H1 (cell line): ENCODE measurements around the gene LRP1-AS. TPM values are rescaled to one million over a fixed set of nuclear protein-coding genes. Genes with fewer than 3 reads are reported as not detected.

ENCODE experiments used
- CTCF ChIA-PET: fragments of 300-600 bp; sonication (Branson Sonifier 250); formaldehyde crosslinking; loops from one replicate; lab custom pipeline; 2021; ENCODE audit not compliant: partially characterized antibody; lab: Charles Lee
- POLR2A ChIA-PET: fragments of 300-600 bp; sonication (Branson Sonifier 250); formaldehyde crosslinking; loops from one replicate; lab custom pipeline; 2021; ENCODE audit warnings: inconsistent platforms; ENCODE audit not compliant: partially characterized antibody; lab: Charles Lee
- DNase-seq, 2 experiments: peaks; one replicate each; pipeline versions ENCODE4 v3.0.0 to v3.0.0-alpha.2; 2010 to 2022; ENCODE audit warnings: low spot score in 2 of 2, low read depth in 1 of 2, mixed read lengths in 1 of 2
- FAIRE-seq: peaks from 2 replicates; lab custom pipeline; 2011; peaks lifted over from hg19 to GRCh38; lab: Jason Lieb, UNC
- H2AFZ ChIP-seq: 2 replicates; pipeline ENCODE4 v1.8.1; 2012; ENCODE audit warnings: low read length, inconsistent platforms
- H2AK5ac ChIP-seq: 2 replicates; pipeline ENCODE4 v1.6.1; 2013; ENCODE audit warnings: low read depth, low read length
- H2BK120ac ChIP-seq: replicated peaks from 2 replicates; pipeline ENCODE3; 2013; ENCODE audit warnings: low read depth, low read length, inconsistent platforms
- H2BK12ac ChIP-seq: 2 replicates; pipeline ENCODE4 v1.6.1; 2013; ENCODE audit warnings: low read depth, low read length
- H2BK15ac ChIP-seq: 2 replicates; pipeline ENCODE4 v1.6.1; 2013; ENCODE audit warnings: low read length
- H2BK20ac ChIP-seq: 2 replicates; pipeline ENCODE4 v1.6.1; 2013; ENCODE audit warnings: low read length
- H2BK5ac ChIP-seq: 2 replicates; pipeline ENCODE4 v1.6.1; 2013; ENCODE audit warnings: low read depth, low read length
- H3K14ac ChIP-seq: 2 replicates; pipeline ENCODE4 v1.6.1; 2013; ENCODE audit warnings: inconsistent platforms; ENCODE audit not compliant: insufficient read length
- H3K18ac ChIP-seq: 2 replicates; pipeline ENCODE4 v1.6.1; 2013; ENCODE audit warnings: low read length; ENCODE audit errors: extremely low read depth
- H3K23ac ChIP-seq: 2 replicates; pipeline ENCODE4 v1.6.1; 2013; ENCODE audit warnings: inconsistent platforms; ENCODE audit not compliant: insufficient read length
- H3K23me2 ChIP-seq: 2 replicates; pipeline ENCODE4 v1.6.1; 2013; ENCODE audit warnings: low read depth, low read length
- H3K27ac ChIP-seq: 2 replicates; pipeline ENCODE4 v1.6.1; 2011; ENCODE audit warnings: low read depth, low read length, inconsistent platforms
- H3K27me3 ChIP-seq, 4 experiments: replicated peaks in 1 of 4; 1 replicate in 1 of 4; 2 replicates in 3 of 4; pipeline versions ENCODE4 v1.6.1 to v1.8.1; 2011 to 2013; ENCODE audit warnings: low read length in 3 of 4, mild to moderate bottlenecking in 3 of 4, inconsistent platforms in 2 of 4, mixed read lengths in 2 of 4, moderate library complexity in 1 of 4; ENCODE audit not compliant: control insufficient read depth in 3 of 4, insufficient read depth in 3 of 4; ENCODE audit errors: extremely low read depth in 1 of 4
- H3K36me3 ChIP-seq, 4 experiments: 2 replicates each; pipeline versions ENCODE4 v1.6.1 to v1.8.1; 2011 to 2013; ENCODE audit warnings: mild to moderate bottlenecking in 4 of 4, low read length in 3 of 4, moderate library complexity in 2 of 4, control low read depth in 1 of 4, inconsistent platforms in 1 of 4; ENCODE audit not compliant: insufficient read depth in 4 of 4, control insufficient read depth in 2 of 4
- H3K4ac ChIP-seq: replicated peaks from 2 replicates; pipeline ENCODE3; 2013; ENCODE audit warnings: low read length, low read depth, mixed read lengths, inconsistent platforms; ENCODE audit not compliant: insufficient read length
- H3K4me1 ChIP-seq, 4 experiments: replicated peaks in 1 of 4; 1 replicate in 1 of 4; 2 replicates in 3 of 4; pipeline versions ENCODE4 v1.6.1 to v1.8.1; 2011 to 2013; ENCODE audit warnings: low read length in 3 of 4, inconsistent platforms in 2 of 4, mixed read lengths in 1 of 4; ENCODE audit not compliant: insufficient read depth in 4 of 4, control insufficient read depth in 3 of 4
- H3K4me2 ChIP-seq, 2 experiments: 2 replicates each; pipeline versions ENCODE4 v1.6.1 to v1.8.1; 2011 to 2013; ENCODE audit warnings: low read depth in 2 of 2, low read length in 2 of 2, control low read depth in 1 of 2, inconsistent platforms in 1 of 2, mild to moderate bottlenecking in 1 of 2; ENCODE audit not compliant: insufficient read depth in 1 of 2
- H3K4me3 ChIP-seq, 4 experiments: fragments of 200-600, 300-600 bp in 1 of 4; sonication (generic), shearing (Covaris generic), sonication (Bioruptor Twin) in 1 of 4; 2 replicates each; pipeline versions ENCODE4 v1.5.1 to v1.8.1; 2011 to 2016; ENCODE audit warnings: low read length in 4 of 4, low read depth in 3 of 4, control low read depth in 2 of 4, inconsistent platforms in 2 of 4, mild to moderate bottlenecking in 2 of 4, mixed read lengths in 1 of 4, moderate library complexity in 1 of 4; ENCODE audit not compliant: insufficient read depth in 2 of 4; ENCODE audit errors: extremely low read depth in 1 of 4
- H3K56ac ChIP-seq: replicated peaks from 2 replicates; pipeline ENCODE3; 2013; ENCODE audit warnings: low read depth, mild to moderate bottlenecking, mixed read lengths, low read length, inconsistent platforms; ENCODE audit not compliant: insufficient read length
- H3K79me1 ChIP-seq: 2 replicates; pipeline ENCODE4 v1.6.1; 2013; ENCODE audit warnings: low read depth, low read length, control low read depth
- H3K79me2 ChIP-seq, 2 experiments: 2 replicates each; pipeline versions ENCODE4 v1.6.1 to v1.8.1; 2012 to 2013; ENCODE audit warnings: low read length in 2 of 2, mild to moderate bottlenecking in 2 of 2, inconsistent platforms in 1 of 2; ENCODE audit not compliant: insufficient read depth in 2 of 2, control insufficient read depth in 1 of 2
- H3K9ac ChIP-seq, 4 experiments: replicated peaks in 1 of 4; 1 replicate in 1 of 4; 2 replicates in 3 of 4; pipeline versions ENCODE4 v1.6.1 to v1.8.1; 2011 to 2013; ENCODE audit warnings: low read depth in 3 of 4, low read length in 3 of 4, control low read depth in 2 of 4, mild to moderate bottlenecking in 2 of 4, moderate library complexity in 2 of 4, inconsistent platforms in 1 of 4; ENCODE audit errors: extremely low read depth in 1 of 4
- H3K9me3 ChIP-seq, 2 experiments: 2 replicates each; pipeline versions ENCODE4 v1.6.1 to v1.8.1; 2012 to 2013; ENCODE audit warnings: mild to moderate bottlenecking in 2 of 2, moderate library complexity in 2 of 2, control low read depth in 1 of 2, inconsistent platforms in 1 of 2, low read depth in 1 of 2, low read length in 1 of 2, mixed read lengths in 1 of 2; ENCODE audit not compliant: insufficient read depth in 2 of 2
- H4K20me1 ChIP-seq, 2 experiments: replicated peaks in 1 of 2; 2 replicates each; pipeline versions ENCODE3 to v1.8.1; 2011 to 2013; ENCODE audit warnings: inconsistent platforms in 2 of 2, low read length in 2 of 2, mild to moderate bottlenecking in 1 of 2; ENCODE audit not compliant: insufficient read depth in 2 of 2, control insufficient read depth in 1 of 2
- H4K5ac ChIP-seq: 2 replicates; pipeline ENCODE4 v1.6.1; 2013; ENCODE audit warnings: low read length, low read depth, mixed read lengths, inconsistent platforms; ENCODE audit not compliant: insufficient read length
- H4K8ac ChIP-seq: 2 replicates; pipeline ENCODE4 v1.8.0; 2013; ENCODE audit warnings: mild to moderate bottlenecking, moderate library complexity, low read length, inconsistent platforms; ENCODE audit not compliant: insufficient read depth; ENCODE audit errors: extremely low read depth
- H4K91ac ChIP-seq: replicated peaks from 2 replicates; pipeline ENCODE3; 2013; ENCODE audit warnings: low read length, mixed read lengths, inconsistent platforms; ENCODE audit not compliant: insufficient read length
- E2F6 ChIP-seq: IDR thresholded peaks from 2 replicates; pipeline ENCODE4 v1.6.1; 2012; ENCODE audit warnings: inconsistent platforms
- WGBS, 2 experiments: shearing (Covaris generic) in 1 of 2; methylation state at CpG; one replicate each; pipeline versions ENCODE4 v1.1.6 to v1.1.7; 2013 to 2015; ENCODE audit warnings: low lambda C conversion rate in 2 of 2, mixed read lengths in 2 of 2, inconsistent platforms in 1 of 2, low coverage in 1 of 2, missing lambda C conversion rate in 1 of 2; ENCODE audit not compliant: insufficient replicate concordance in 2 of 2, insufficient coverage in 1 of 2, insufficient read length in 1 of 2; ENCODE audit errors: extremely low coverage in 1 of 2, missing lambda C conversion rate in 1 of 2; 5-methylcytosine and 5-hydroxymethylcytosine counted together
- polyA plus RNA-seq, 7 experiments: library from polyadenylated mRNA; depleted of rRNA in 3 of 7; stranded (reverse) in 5 of 7; unstranded in 2 of 7; fragments of >200 nt in 5 of 7; fragments of 200-250 nt in 2 of 7; gene quantifications; 1 replicate in 5 of 7; 2 replicates in 1 of 7; 4 replicates in 1 of 7; pipeline versions ENCODE4 v1.2.1 to v1.2.3, GENCODE V29; 2011 to 2013; ENCODE audit warnings: missing spikeins in 2 of 7, mixed read lengths in 2 of 7
- total RNA-seq: library from RNA; stranded (reverse); fragmentation: NEBNext Ultra II Directional; extraction: Animal tissue kit (Norgen Biotek cat#: 25700); gene quantifications from 2 replicates; pipeline ENCODE4 v1.2.1, GENCODE V29; 2021

LRP1-AS gene
- total and polyA plus RNA-seq, 2 of the 8 experiments (the other 6 are each of a cell fraction or from before 2014, with no cell fraction given) = not detected

DNA sequence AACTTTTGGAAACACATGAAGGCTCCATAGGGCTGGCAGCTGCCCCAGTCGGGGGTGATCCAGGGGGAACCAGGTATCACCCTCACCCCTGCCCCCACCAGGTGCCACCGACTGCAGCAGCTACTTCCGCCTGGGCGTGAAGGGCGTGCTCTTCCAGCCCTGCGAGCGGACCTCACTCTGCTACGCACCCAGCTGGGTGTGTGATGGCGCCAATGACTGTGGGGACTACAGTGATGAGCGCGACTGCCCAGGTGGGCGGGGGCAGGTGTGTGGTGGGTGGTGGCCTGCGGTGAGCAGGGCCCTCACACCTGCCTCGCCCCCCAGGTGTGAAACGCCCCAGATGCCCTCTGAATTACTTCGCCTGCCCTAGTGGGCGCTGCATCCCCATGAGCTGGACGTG lies 46.8 kb upstream of the LRP1-AS start:
- Histone ChIP-seq H2BK120ac (no peak overlapping the region), H2BK20ac (no peak overlapping the region), H3K27me3 (no peaks in the 10 kb centered on the region), H4K8ac (no peak overlapping the region), H3K36me3 (peaks cover 72 to 97% (median 93%) of the 10 kb centered on the region in 4 experiments), H3K14ac (no peak overlapping the region), H3K9ac (no peak overlapping the region), H4K91ac (no peak overlapping the region), H3K27ac (no peak overlapping the region), H4K20me1 (peaks cover 6 to 29% of the 10 kb centered on the region in 2 experiments), H2BK15ac (no peak overlapping the region), H2BK5ac (peak overlapping the region; percentile 44; the same call in 1 of the 2 replicates), H3K23ac (no peak overlapping the region), H3K79me1 (no peaks in the 10 kb centered on the region; the same call in 1 of the 2 replicates), H4K5ac (no peak overlapping the region), H3K18ac (no peak overlapping the region), H3K79me2 (no peaks in the 10 kb centered on the region), H3K23me2 (peaks cover 7% of the 10 kb centered on the region; the same call in 1 of the 2 replicates), H3K56ac (no peak overlapping the region), H2AK5ac (no peak overlapping the region), H3K9me3 (no peaks in the 10 kb centered on the region), H3K4me1 (no peaks in the 10 kb centered on the region; a peak in 1 of 7 replicates), H3K4ac (no peak overlapping the region), H2AFZ (no peak overlapping the region), H2BK12ac (no peak overlapping the region), H3K4me2 (no peak overlapping the region), H3K4me3 (no peak overlapping the region)
- DNase-seq = no peak
- WGBS, 2 experiments = 94% methylated on average over 15 of the region's 18 CpGs; no CpG with 5 or more reads in 1 of the 2 experiments
- POLR2A ChIA-PET = interaction anchor here (0.6 to 11.0 kb wide), 7 partner anchors 8 to 44 kb away, joined by 3 to 91 read pairs (median 6); no protein-coding TSS in a partner anchor
- FAIRE-seq = no peak
- CTCF ChIA-PET = interaction anchor here (0.6 to 20.9 kb wide), 5 partner anchors 18 to 125 kb away, joined by 3 to 389 read pairs (median 3); no protein-coding TSS in a partner anchor
- no peak for TF ChIP-seq E2F6
